GM12874 (cell line): ENCODE data around the gene TM4SF1.

ENCODE experiments used
- CTCF ChIP-seq: IDR thresholded peaks from 2 replicates; pipeline ENCODE4 v1.5.1; 2011; ENCODE audit warnings: low read depth, mild to moderate bottlenecking, control low read depth, low read length, moderate library complexity; ENCODE audit not compliant: insufficient read depth

The TM4SF1 gene

GRCh38 chr3:149356044-149356592 lies 21.3 kb downstream of the TM4SF1 start:
- no peak for TF ChIP-seq CTCF

- TF ChIP-seq CTCF: no peak
Measured at GRCh38 chr3:149353581-149354184, 23.8 kb downstream of the TM4SF1 start.

- peak; percentile 82 for TF ChIP-seq CTCF
Measured at GRCh38 chr3:149352556-149352955, 24.9 kb downstream of the TM4SF1 start.

- no peak for TF ChIP-seq CTCF
Measured at GRCh38 chr3:149343951-149344350, 33.5 kb downstream of the TM4SF1 start.

- TF ChIP-seq CTCF: no peak
Measured at GRCh38 chr3:149342413-149343380, 34.8 kb downstream of the TM4SF1 start.

GRCh38 chr3:149340310-149340933 lies 37.0 kb downstream of the TM4SF1 start:
- TF ChIP-seq CTCF: no peak

GRCh38 chr3:149339931-149340309 lies 37.5 kb downstream of the TM4SF1 start:
- no peak for TF ChIP-seq CTCF
